NCI-H2171 treated with DMSO at 0.1 percent for 48 hours (cell line): ENCODE results near the gene GFRA1.

Experiments
- DNase-seq: peaks from one replicate; lab custom pipeline; 2025; lab: John Stamatoyannopoulos, UW

GFRA1 gene

GRCh38 chr10:116101616-116102315 is 171.2 kb downstream of the GFRA1 start:
- peak; percentile 68 for DNase-seq

GRCh38 chr10:116100984-116101383 is 172.0 kb downstream of the GFRA1 start:
- no peak for DNase-seq

GRCh38 chr10:116099023-116099420 is 174.0 kb downstream of the GFRA1 start:
- DNase-seq, result no peak

GRCh38 chr10:116098411-116099022 is 174.5 kb downstream of the GFRA1 start:
- no peak for DNase-seq

- no peak for DNase-seq
Measured at GRCh38 chr10:116097239-116097784, 175.7 kb downstream of the GFRA1 start.

GRCh38 chr10:116096526-116096925 is 176.5 kb downstream of the GFRA1 start:
- DNase-seq, result peak; percentile 55

GRCh38 chr10:116094356-116094755 is 178.7 kb downstream of the GFRA1 start:
- DNase-seq, result no peak

GRCh38 chr10:116093031-116093430 is 180.0 kb downstream of the GFRA1 start:
- no peak for DNase-seq

- DNase-seq, result no peak
Measured at GRCh38 chr10:116088985-116089384, 184.0 kb downstream of the GFRA1 start.

- no peak for DNase-seq
Measured at GRCh38 chr10:116085323-116085722, 187.7 kb downstream of the GFRA1 start.

- no peak for DNase-seq
Measured at GRCh38 chr10:116084161-116084560, 188.8 kb downstream of the GFRA1 start.

- no peak for DNase-seq
Measured at GRCh38 chr10:116083226-116083762, 189.7 kb downstream of the GFRA1 start.

GRCh38 chr10:116082762-116083161 is 190.2 kb downstream of the GFRA1 start:
- no peak for DNase-seq

- DNase-seq, result no peak
Measured at GRCh38 chr10:116082206-116082605, 190.8 kb downstream of the GFRA1 start.

GRCh38 chr10:116080553-116080952 is 192.5 kb downstream of the GFRA1 start:
- no peak for DNase-seq

- DNase-seq, result no peak
Measured at GRCh38 chr10:116079355-116079754, 193.7 kb downstream of the GFRA1 start.

- peak; percentile 14 for DNase-seq
Measured at GRCh38 chr10:116076621-116077020, 196.4 kb downstream of the GFRA1 start.

GRCh38 chr10:116073510-116073909 is 199.5 kb downstream of the GFRA1 start:
- no peak for DNase-seq

- peak; percentile 95 for DNase-seq
Measured at GRCh38 chr10:116073001-116073400, 200.0 kb downstream of the GFRA1 start.

GRCh38 chr10:116071453-116072148 is 201.4 kb downstream of the GFRA1 start:
- DNase-seq, result peak; percentile 53

- DNase-seq, result peak; percentile 26
Measured at GRCh38 chr10:116070743-116071320, 202.2 kb downstream of the GFRA1 start.

GRCh38 chr10:116069856-116070255 is 203.2 kb downstream of the GFRA1 start:
- DNase-seq, result no peak
